Measurements from ENCODE around the gene PPP6R1. TPM values are rescaled to one million over a fixed set of nuclear protein-coding genes. Genes with fewer than 3 reads are reported as not detected.

Gene PPP6R1
- total RNA-seq, 2 experiments from 2014 or later, result 89.6 to 161 TPM

GRCh38 chr19:55181740-55182139, 77.1 kb downstream of the PPP6R1 start:
- no peak overlapping the region for H3K27ac ChIP-seq (ENCODE audit: low read depth, low read length, poor library complexity, severe bottlenecking)
- no TSS peak for BruUV-seq (replicated peaks)
- no peaks in the 10 kb centered on the region for H3K9me3 ChIP-seq (ENCODE audit: low read length)
- ChIA-PET POLR2A (no interaction called here), CTCF (ENCODE audit: unreplicated experiment) (no interaction called here)
- H3K4me1 ChIP-seq (ENCODE audit: insufficient read depth, low read length, poor library complexity, severe bottlenecking), result peaks cover 14% of the 10 kb centered on the region
- no peaks in the 10 kb centered on the region for H3K9me2 ChIP-seq (ENCODE audit: insufficient read depth, low read length)
- H3K36me3 ChIP-seq (ENCODE audit: insufficient read depth, low read length), result no peaks in the 10 kb centered on the region
- intact Hi-C loops (cut with micrococcal nuclease; ENCODE audit: unreplicated experiment), result no loop called here
- TF ChIP-seq CTCF (conservative IDR thresholded peaks at IDR 0.05; ENCODE audit: low read length) (no peak), EZH2phosphoT487 (IDR thresholded peaks at IDR 0.05; ENCODE audit: borderline replicate concordance, low read depth, low read length) (no peak)
- no peaks in the 10 kb centered on the region for H4K20me1 ChIP-seq (ENCODE audit: insufficient read depth, low read length)
- no peak overlapping the region for H3K4me2 ChIP-seq (ENCODE audit: low read length)
- H3K79me2 ChIP-seq (ENCODE audit: insufficient read depth, low read depth, low read length), result no peaks in the 10 kb centered on the region
- no peak for DNase-seq (ENCODE audit: low spot score)
- no peak overlapping the region for H2AFZ ChIP-seq (ENCODE audit: low read length)
- H3K4me3 ChIP-seq (ENCODE audit: low read depth, low read length, poor library complexity, severe bottlenecking), result no peak overlapping the region

Small RNA genes within 50 kb of the gene (microRNA-seq; reads per million reads assigned to microRNA genes)
- gene MIR6802 (ENCODE audit: borderline replicate concordance) (not detected), gene MIR6803 (ENCODE audit: borderline replicate concordance) (18.2 reads per million, percentile 27 among the genes with 10 or more reads in this experiment), gene MIR6804 (ENCODE audit: borderline replicate concordance) (2.3 reads per million)

Small RNA genes within 50 kb of the gene (small RNA-seq; reads per million reads assigned to genes)
- gene MIR6802 (not detected), gene MIR6803 (not detected), gene MIR6804 (not detected)

Other genes starting within 250 kb of the PPP6R1 start
- gene GP6, start 220.8 kb downstream of the PPP6R1 start, total RNA-seq (2014; rRNA removed; shearing (Covaris generic)), result 0.25 and 0.44 TPM in 2 replicates
- 0.36 and 1.9 TPM in 2 replicates for gene GP6, start 220.8 kb downstream of the PPP6R1 start, total RNA-seq (2022)
- gene RDH13, start 195.9 kb downstream of the PPP6R1 start, total RNA-seq (2014; rRNA removed; shearing (Covaris generic)), result 23.1 and 29.5 TPM in 2 replicates
- 17.8 and 19.5 TPM in 2 replicates for gene RDH13, start 195.9 kb downstream of the PPP6R1 start, total RNA-seq (2022)
- gene EPS8L1, start 183.1 kb downstream of the PPP6R1 start, total RNA-seq (2014; rRNA removed; shearing (Covaris generic)), result 3.5 and 11.1 TPM in 2 replicates
- 10.6 and 12.5 TPM in 2 replicates for gene EPS8L1, start 183.1 kb downstream of the PPP6R1 start, total RNA-seq (2022)
- gene PPP1R12C, start 141.4 kb downstream of the PPP6R1 start, total RNA-seq (2014; rRNA removed; shearing (Covaris generic)), result 194 and 211 TPM in 2 replicates
- 177 and 186 TPM in 2 replicates for gene PPP1R12C, start 141.4 kb downstream of the PPP6R1 start, total RNA-seq (2022)
- gene TNNT1, start 109.8 kb downstream of the PPP6R1 start, total RNA-seq (2014; rRNA removed; shearing (Covaris generic)), result 17.6 and 21.9 TPM in 2 replicates
- gene TNNT1, start 109.8 kb downstream of the PPP6R1 start, total RNA-seq (2022), result 11.2 and 11.6 TPM in 2 replicates
- gene TNNI3, start 101.3 kb downstream of the PPP6R1 start, total RNA-seq (2014; rRNA removed; shearing (Covaris generic)), result 2.6 TPM in 1 of 2 replicates, not detected in the other
- gene TNNI3, start 101.3 kb downstream of the PPP6R1 start, total RNA-seq (2022), result not detected in 2 replicates
- gene DNAAF3, start 92.4 kb downstream of the PPP6R1 start, total RNA-seq (2014; rRNA removed; shearing (Covaris generic)), result 0.85 and 2.8 TPM in 2 replicates
- 2.2 and 2.5 TPM in 2 replicates for gene DNAAF3, start 92.4 kb downstream of the PPP6R1 start, total RNA-seq (2022)
- 0.44 TPM in 1 of 2 replicates, not detected in the other for gene SYT5, start 78.7 kb downstream of the PPP6R1 start, total RNA-seq (2014; rRNA removed; shearing (Covaris generic))
- 0.84 and 1.3 TPM in 2 replicates for gene SYT5, start 78.7 kb downstream of the PPP6R1 start, total RNA-seq (2022)
- gene PTPRH, start 49.5 kb downstream of the PPP6R1 start, total RNA-seq (2014; rRNA removed; shearing (Covaris generic)), result not detected in 2 replicates
- not detected in 2 replicates for gene PTPRH, start 49.5 kb downstream of the PPP6R1 start, total RNA-seq (2022)
- 6.7 and 8.1 TPM in 2 replicates for gene TMEM86B, start 30.3 kb downstream of the PPP6R1 start, total RNA-seq (2014; rRNA removed; shearing (Covaris generic))
- gene TMEM86B, start 30.3 kb downstream of the PPP6R1 start, total RNA-seq (2022), result 13.7 and 13.8 TPM in 2 replicates
- 41.3 and 50.5 TPM in 2 replicates for gene HSPBP1, start 21.1 kb upstream of the PPP6R1 start, total RNA-seq (2014; rRNA removed; shearing (Covaris generic))
- gene HSPBP1, start 21.1 kb upstream of the PPP6R1 start, total RNA-seq (2022), result 31.9 and 38.7 TPM in 2 replicates
- gene BRSK1, start 25.0 kb upstream of the PPP6R1 start, total RNA-seq (2014; rRNA removed; shearing (Covaris generic)), result 15.9 and 16.1 TPM in 2 replicates
- 23.9 and 25.7 TPM in 2 replicates for gene BRSK1, start 25.0 kb upstream of the PPP6R1 start, total RNA-seq (2022)
- not detected in 2 replicates for gene TMEM150B, start 66.3 kb upstream of the PPP6R1 start, total RNA-seq (2014; rRNA removed; shearing (Covaris generic))
- gene TMEM150B, start 66.3 kb upstream of the PPP6R1 start, total RNA-seq (2022), result not detected in 2 replicates
- 21.2 and 22.8 TPM in 2 replicates for gene KMT5C, start 80.9 kb upstream of the PPP6R1 start, total RNA-seq (2014; rRNA removed; shearing (Covaris generic))
- gene KMT5C, start 80.9 kb upstream of the PPP6R1 start, total RNA-seq (2022), result 36.1 and 43.4 TPM in 2 replicates
- not detected in 2 replicates for gene COX6B2, start 95.7 kb upstream of the PPP6R1 start, total RNA-seq (2014; rRNA removed; shearing (Covaris generic))
- not detected in 2 replicates for gene COX6B2, start 95.7 kb upstream of the PPP6R1 start, total RNA-seq (2022)
- gene GARIN5B, start 104.2 kb upstream of the PPP6R1 start, total RNA-seq (2014; rRNA removed; shearing (Covaris generic)), result not detected in 2 replicates
- gene GARIN5B, start 104.2 kb upstream of the PPP6R1 start, total RNA-seq (2022), result not detected in 2 replicates
- gene IL11, start 111.4 kb upstream of the PPP6R1 start, total RNA-seq (2014; rRNA removed; shearing (Covaris generic)), result 0.32 TPM in 1 of 2 replicates, not detected in the other
- gene IL11, start 111.4 kb upstream of the PPP6R1 start, total RNA-seq (2022), result 0.46 and 0.55 TPM in 2 replicates
- not detected in 2 replicates for gene TMEM190, start 117.8 kb upstream of the PPP6R1 start, total RNA-seq (2014; rRNA removed; shearing (Covaris generic))
- gene TMEM190, start 117.8 kb upstream of the PPP6R1 start, total RNA-seq (2022), result not detected in 2 replicates
- 2.6 and 2.7 TPM in 2 replicates for gene TMEM238, start 125.3 kb upstream of the PPP6R1 start, total RNA-seq (2014; rRNA removed; shearing (Covaris generic))
- 6.5 and 7.1 TPM in 2 replicates for gene TMEM238, start 125.3 kb upstream of the PPP6R1 start, total RNA-seq (2022)
- gene RPL28, start 126.9 kb upstream of the PPP6R1 start, total RNA-seq (2014; rRNA removed; shearing (Covaris generic)), result 847 and 872 TPM in 2 replicates
- 2,656 and 3,234 TPM in 2 replicates for gene RPL28, start 126.9 kb upstream of the PPP6R1 start, total RNA-seq (2022)
- 682 and 848 TPM in 2 replicates for gene UBE2S, start 148.8 kb upstream of the PPP6R1 start, total RNA-seq (2014; rRNA removed; shearing (Covaris generic))
- gene UBE2S, start 148.8 kb upstream of the PPP6R1 start, total RNA-seq (2022), result 285 and 321 TPM in 2 replicates
- not detected in 2 replicates for gene SHISA7, start 184.3 kb upstream of the PPP6R1 start, total RNA-seq (2014; rRNA removed; shearing (Covaris generic))
- gene SHISA7, start 184.3 kb upstream of the PPP6R1 start, total RNA-seq (2022), result not detected in 2 replicates
- gene ISOC2, start 202.6 kb upstream of the PPP6R1 start, total RNA-seq (2014; rRNA removed; shearing (Covaris generic)), result 89.5 and 115 TPM in 2 replicates
- 37.0 and 37.7 TPM in 2 replicates for gene ISOC2, start 202.6 kb upstream of the PPP6R1 start, total RNA-seq (2022)
- gene C19orf85, start 205.7 kb upstream of the PPP6R1 start, total RNA-seq (2014; rRNA removed; shearing (Covaris generic)), result not detected in 2 replicates
- not detected in 2 replicates for gene C19orf85, start 205.7 kb upstream of the PPP6R1 start, total RNA-seq (2022)
- 1.8 and 5.2 TPM in 2 replicates for gene ZNF628, start 217.6 kb upstream of the PPP6R1 start, total RNA-seq (2014; rRNA removed; shearing (Covaris generic))
- gene ZNF628, start 217.6 kb upstream of the PPP6R1 start, total RNA-seq (2022), result 8.6 and 10.6 TPM in 2 replicates
- 29.1 and 33.2 TPM in 2 replicates for gene NAT14, start 226.2 kb upstream of the PPP6R1 start, total RNA-seq (2014; rRNA removed; shearing (Covaris generic))
- gene NAT14, start 226.2 kb upstream of the PPP6R1 start, total RNA-seq (2022), result 24.2 and 28.3 TPM in 2 replicates
- 0.23 and 0.50 TPM in 2 replicates for gene SSC5D, start 229.4 kb upstream of the PPP6R1 start, total RNA-seq (2014; rRNA removed; shearing (Covaris generic))
- gene SSC5D, start 229.4 kb upstream of the PPP6R1 start, total RNA-seq (2022), result 1.7 and 2.7 TPM in 2 replicates

Measured in OCI-LY7 (cell line).